ENCODE measurements around the gene RMDN2.
"Not testable (repeated sequence)": the region's sequence is repeated elsewhere in the genome, so short reads cannot be mapped to it uniquely, and the experiment has no call there.

The RMDN2 gene

DNA sequence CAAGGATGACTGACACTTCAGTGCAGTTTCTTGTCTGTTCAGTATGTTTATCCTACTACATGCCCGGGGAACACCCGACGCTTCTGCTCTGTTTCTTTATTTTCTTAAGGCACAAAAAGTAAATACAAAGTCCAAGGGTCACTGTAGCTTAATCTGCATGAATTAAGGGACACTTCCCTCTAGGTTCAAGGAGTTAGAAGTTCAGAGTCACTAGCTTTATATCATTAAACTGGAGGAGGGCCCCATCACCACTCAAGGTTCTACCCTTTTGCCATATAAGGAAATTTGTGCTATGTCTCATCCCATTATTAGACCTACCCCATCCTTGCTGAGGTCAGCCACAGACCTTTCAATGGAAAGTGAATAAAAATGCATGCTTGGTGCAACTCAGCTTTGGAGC lies 27.6 kb upstream of the RMDN2 start:
- no peak for DNase-seq (ENCODE audit: low read depth in 2 of 2)

GRCh38 chr2:37898448-37898847 lies 26.6 kb upstream of the RMDN2 start:
- DNase-seq (ENCODE audit: low read depth in 2 of 2): no peak

DNA sequence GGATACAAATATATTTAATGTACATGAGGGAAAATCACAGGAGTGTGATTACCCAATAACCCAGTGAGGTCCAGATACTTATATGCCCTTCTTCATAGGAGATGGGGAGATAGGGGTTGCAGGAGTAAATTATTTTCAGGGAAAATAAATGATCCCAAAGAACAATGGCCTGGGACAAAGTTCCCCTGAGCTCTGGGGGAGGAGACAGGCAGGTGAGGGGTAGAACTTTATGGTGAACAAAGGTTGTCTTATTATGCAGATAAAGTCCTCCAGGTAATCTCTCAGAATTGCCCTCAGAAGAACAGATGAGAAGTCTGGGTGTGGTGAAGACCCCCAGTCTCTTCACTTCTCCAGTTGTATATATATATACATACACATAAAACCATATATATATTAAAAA lies 22.1 kb upstream of the RMDN2 start:
- DNase-seq (ENCODE audit: low read depth in 2 of 2): no peak

DNA sequence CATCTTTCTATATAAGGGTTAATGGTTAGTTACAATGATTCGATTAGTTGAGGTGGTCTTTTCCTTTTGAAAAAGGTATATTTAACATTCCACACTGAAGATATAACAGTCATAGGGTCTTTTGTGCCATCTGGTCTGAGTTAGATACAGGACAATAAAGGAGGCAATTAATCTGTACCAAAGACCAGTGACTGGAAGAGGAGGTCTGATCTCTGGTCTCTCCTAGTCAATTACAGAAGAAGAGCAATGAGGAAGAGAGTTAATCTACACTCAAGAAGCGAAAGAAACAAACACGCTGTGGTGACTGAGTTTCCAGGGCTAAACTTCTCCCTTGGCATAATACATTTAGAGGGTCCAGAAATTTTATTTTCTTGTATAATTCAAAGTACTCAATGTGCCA lies 20.7 kb upstream of the RMDN2 start:
- no peak for DNase-seq (ENCODE audit: low read depth in 2 of 2)

- DNase-seq (ENCODE audit: low read depth in 2 of 2): no peak
Observed at GRCh38 chr2:37904993-37905392, 20.1 kb upstream of the RMDN2 start.

DNA sequence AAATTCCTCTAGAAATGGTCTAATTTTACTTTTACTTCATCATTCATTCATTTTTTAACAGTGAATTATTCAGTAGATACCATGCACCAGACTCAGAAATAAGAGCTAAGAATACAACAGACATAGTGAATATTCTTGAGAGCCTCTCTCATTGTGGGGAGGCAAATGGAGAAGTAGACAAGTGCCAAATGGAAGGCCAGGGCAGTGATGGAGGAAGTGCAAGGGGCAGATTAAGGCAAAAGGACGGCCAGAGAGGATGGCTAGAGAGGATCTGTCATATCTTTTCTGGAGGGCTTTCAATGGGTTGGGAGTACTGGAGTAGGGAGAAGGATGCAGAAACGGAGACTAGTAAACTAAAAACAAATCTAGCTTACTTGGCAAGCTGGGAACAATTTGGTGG lies 19.0 kb upstream of the RMDN2 start:
- DNase-seq (ENCODE audit: low read depth in 2 of 2): no peak

DNA sequence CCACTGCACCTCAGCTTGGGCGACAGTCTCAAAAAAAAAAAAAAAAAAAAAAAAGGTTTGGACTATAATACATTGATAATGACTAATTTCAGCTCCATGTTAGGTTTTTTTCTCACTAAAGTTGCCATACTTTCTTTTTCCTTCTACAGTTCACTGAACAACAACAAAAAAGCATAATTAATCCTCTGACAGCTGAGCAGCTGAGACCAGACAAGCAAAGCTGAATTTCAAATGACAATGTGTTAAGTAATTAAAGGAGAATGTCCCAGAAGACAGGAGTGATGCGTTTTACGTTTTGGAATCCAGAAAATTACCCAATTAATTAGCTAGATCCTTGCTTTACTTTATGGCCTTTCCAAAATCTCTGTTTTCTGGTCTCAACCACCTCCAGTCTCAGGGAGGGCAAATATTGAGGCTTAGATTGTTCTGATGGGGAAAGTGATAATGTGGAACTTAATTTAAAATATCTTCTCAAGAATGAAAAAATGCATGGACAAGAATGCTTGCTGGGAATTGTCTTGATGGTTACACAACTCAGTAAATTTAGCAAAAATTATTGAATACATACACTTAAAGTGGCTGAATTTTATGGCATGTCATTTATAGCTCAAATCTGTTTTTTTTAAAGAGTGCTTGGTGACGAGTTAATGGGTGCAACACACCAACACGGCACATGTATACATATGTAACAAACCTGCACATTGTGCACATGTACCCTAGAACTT lies 17.4 kb upstream of the RMDN2 start:
- no peak for DNase-seq (ENCODE audit: low read depth in 2 of 2)

DNA sequence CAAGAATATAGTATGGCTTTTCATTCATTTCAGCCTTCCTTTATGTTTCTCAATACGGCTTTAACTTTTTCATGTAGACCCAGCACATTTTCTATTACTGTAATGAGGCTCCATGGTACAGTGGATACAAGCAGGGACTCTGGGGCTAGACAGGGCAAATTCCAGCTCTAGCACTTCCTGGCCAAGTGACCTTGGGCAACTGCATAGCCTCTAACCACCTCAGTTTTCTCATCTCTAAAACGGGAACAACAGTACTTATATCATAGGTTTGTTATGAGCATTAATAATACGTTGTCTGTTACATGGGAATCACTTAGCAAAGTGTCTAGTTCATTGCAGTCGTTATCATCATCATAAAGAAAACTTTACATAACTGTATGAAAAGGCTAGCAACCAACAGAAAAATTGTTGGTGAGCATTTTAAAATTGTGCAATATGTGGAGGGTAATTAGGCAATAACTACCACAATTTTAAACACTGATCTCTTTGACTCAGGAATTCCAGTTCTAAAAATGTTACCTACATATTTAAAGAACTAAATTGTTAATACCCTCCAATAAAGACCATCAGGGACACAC lies 13.7 kb upstream of the RMDN2 start:
- no peak for DNase-seq (ENCODE audit: low read depth in 2 of 2)

GRCh38 chr2:37912056-37912455 lies 13.0 kb upstream of the RMDN2 start:
- no peak for DNase-seq (ENCODE audit: low read depth in 2 of 2)

GRCh38 chr2:37912616-37913015 lies 12.5 kb upstream of the RMDN2 start:
- no peak for DNase-seq (ENCODE audit: low read depth in 2 of 2)

DNA sequence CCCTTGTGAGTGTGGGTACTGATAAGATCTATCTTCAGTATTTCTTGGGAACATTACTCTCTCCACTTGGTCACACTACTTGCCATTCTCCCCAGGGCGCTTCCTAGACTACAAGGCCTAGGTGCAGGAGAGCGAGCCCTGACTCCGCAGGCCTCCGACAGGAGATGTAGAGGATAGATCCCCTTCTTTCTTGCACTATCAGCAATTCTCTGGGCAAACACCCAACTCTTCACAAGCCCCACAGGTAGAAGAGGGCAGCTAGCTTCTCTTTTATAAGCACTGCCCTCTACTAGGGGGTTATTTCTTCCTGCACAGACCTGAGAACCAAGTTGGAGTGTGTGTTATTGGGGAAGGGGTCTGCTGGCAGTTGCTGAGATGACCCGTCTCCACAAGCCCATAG lies 10.7 kb upstream of the RMDN2 start:
- DNase-seq (ENCODE audit: low read depth in 2 of 2): no peak

GRCh38 chr2:37915773-37916172 lies 9.3 kb upstream of the RMDN2 start:
- no peak for DNase-seq (ENCODE audit: low read depth in 2 of 2)

DNA sequence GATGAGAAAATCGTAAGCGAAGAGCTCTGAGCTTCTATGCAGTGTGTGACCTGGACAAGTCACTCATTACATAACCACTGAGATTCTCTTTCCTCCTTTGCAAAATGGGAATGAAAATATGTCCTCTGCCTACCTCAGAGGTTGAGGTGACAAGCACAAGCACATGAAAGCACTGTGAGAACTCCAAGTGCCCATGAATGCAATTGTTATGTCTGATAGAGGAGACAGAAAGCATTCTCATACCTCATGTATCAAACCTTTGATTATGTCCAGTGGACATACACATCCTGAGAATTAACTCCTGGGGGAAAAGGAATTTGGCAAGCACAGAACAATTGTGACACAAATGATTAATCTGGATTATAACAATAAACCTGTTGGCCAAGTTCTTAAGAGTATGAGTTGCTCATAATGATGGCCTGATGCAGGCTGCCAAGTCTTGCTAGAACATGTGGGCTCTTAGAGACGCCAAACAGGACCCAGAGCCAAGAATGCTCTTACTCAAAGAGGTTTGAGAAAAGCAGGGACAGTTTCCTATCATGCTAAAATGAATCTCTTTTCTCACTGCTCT lies 8.5 kb upstream of the RMDN2 start:
- no peak for DNase-seq (ENCODE audit: low read depth in 2 of 2)

GRCh38 chr2:37917281-37918228 lies 7.5 kb upstream of the RMDN2 start:
- no peak for DNase-seq (ENCODE audit: low read depth in 2 of 2)

- DNase-seq (ENCODE audit: low read depth in 2 of 2): no peak
Observed at GRCh38 chr2:37918742-37919186, 6.3 kb upstream of the RMDN2 start.

DNA sequence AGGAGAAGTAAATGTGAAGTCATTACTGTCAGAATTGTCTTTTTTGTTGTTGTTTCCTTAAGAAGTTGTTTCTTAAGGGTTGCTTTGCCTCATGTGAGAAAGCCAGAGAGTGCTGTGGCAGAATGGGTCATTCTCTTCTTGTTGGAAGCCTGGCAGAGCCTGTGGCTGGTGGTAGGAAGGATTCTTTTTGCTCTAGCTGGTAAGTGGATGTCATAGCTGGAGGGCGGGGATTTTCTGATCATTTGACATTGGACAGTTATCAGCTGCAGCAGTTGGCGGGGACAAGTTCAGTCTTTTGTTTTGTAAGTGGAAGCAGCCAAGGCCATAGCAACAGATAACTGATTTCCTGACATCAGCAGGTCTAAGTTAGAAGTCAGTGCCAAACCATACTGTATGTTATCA lies 5.5 kb upstream of the RMDN2 start:
- no peak for DNase-seq (ENCODE audit: low read depth in 2 of 2)

DNA sequence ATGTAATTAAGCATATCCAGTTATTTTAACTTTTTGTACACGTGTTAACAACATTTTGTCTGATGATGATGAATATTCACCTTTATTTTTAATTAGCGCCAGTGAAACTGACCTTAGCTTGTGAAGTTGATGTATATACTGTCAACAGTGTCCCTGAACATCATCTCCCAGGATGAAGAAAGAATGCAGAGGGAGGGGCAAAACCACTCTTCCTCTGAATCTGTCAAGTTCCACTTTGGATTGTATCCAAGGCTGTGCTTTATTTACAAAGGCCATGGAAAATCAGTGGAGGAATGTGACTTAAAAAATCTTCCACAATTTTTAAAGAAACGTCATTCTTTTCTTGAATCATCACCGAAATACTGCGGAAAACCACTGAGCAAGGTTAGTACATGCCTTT lies 4.5 kb upstream of the RMDN2 start:
- no peak for DNase-seq (ENCODE audit: low read depth in 2 of 2)

GRCh38 chr2:37921781-37922180 lies 3.3 kb upstream of the RMDN2 start:
- no peak for DNase-seq (ENCODE audit: low read depth in 2 of 2)

- no peak for DNase-seq (ENCODE audit: low read depth in 2 of 2)
Observed at GRCh38 chr2:37923308-37924055, 1.6 kb upstream of the RMDN2 start.

GRCh38 chr2:37926635-37927034 lies 1.5 kb downstream of the RMDN2 start:
- no peak for DNase-seq (ENCODE audit: low read depth in 2 of 2)

- no peak for DNase-seq (ENCODE audit: low read depth in 2 of 2)
Observed at GRCh38 chr2:37928377-37928776, 3.3 kb downstream of the RMDN2 start.

GRCh38 chr2:37930392-37930791 lies 5.3 kb downstream of the RMDN2 start:
- not testable (repeated sequence) for DNase-seq (ENCODE audit: low read depth in 2 of 2)

Measured in stimulated activated CD8-positive, alpha-beta memory T cell treated with anti-CD3 and anti-CD28 coated beads, Interleukin-7, amount 100 ng/mL, for 1 hour (primary cell).